Retinal pigment epithelial cell (primary cell): ENCODE data around the gene SAMD13.

ENCODE experiments used
- DNase-seq: peaks from one replicate; pipeline ENCODE4 v3.0.0-alpha.2; 2010; ENCODE audit warnings: low read depth
- H3K4me3 ChIP-seq: 2 replicates; pipeline ENCODE4 v1.5.1; 2011; ENCODE audit warnings: mild to moderate bottlenecking, low read length, control low read depth, moderate library complexity
- TF ChIP-seq, protein P1 (sequence below): conservative IDR thresholded peaks from 2 replicates; pipeline ENCODE4 v1.5.1; 2011; ENCODE audit warnings: low read depth, low read length, control low read depth, inconsistent platforms

Gene SAMD13

DNA sequence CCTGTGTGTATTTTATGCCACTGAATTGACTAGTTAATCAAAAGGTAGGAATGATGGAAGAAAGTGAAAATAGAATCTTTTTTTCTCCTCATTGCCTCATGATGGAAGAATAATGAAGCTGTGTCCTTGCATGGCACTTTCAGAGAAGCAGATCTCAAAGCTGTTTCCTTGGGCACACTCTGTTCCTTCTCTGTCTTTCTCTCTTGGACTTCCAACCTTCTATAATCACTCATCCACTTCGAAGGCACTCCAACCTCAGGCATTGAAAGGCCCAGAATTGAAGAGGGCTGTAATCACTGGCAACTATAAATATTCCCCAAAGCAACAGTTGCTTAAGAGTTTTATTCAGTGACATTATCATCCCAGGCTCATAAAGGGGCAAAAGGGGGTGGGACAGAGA lies 65.7 kb downstream of the SAMD13 start:
- no peak overlapping the region for H3K4me3 ChIP-seq
- TF ChIP-seq, protein P1, sequence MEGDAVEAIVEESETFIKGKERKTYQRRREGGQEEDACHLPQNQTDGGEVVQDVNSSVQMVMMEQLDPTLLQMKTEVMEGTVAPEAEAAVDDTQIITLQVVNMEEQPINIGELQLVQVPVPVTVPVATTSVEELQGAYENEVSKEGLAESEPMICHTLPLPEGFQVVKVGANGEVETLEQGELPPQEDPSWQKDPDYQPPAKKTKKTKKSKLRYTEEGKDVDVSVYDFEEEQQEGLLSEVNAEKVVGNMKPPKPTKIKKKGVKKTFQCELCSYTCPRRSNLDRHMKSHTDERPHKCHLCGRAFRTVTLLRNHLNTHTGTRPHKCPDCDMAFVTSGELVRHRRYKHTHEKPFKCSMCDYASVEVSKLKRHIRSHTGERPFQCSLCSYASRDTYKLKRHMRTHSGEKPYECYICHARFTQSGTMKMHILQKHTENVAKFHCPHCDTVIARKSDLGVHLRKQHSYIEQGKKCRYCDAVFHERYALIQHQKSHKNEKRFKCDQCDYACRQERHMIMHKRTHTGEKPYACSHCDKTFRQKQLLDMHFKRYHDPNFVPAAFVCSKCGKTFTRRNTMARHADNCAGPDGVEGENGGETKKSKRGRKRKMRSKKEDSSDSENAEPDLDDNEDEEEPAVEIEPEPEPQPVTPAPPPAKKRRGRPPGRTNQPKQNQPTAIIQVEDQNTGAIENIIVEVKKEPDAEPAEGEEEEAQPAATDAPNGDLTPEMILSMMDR: no peak
- no peak for DNase-seq

GRCh38 chr1:84368441-84368840 lies 66.9 kb downstream of the SAMD13 start:
- TF ChIP-seq, protein P1: no peak
- DNase-seq: no peak
- H3K4me3 ChIP-seq: no peak overlapping the region

DNA sequence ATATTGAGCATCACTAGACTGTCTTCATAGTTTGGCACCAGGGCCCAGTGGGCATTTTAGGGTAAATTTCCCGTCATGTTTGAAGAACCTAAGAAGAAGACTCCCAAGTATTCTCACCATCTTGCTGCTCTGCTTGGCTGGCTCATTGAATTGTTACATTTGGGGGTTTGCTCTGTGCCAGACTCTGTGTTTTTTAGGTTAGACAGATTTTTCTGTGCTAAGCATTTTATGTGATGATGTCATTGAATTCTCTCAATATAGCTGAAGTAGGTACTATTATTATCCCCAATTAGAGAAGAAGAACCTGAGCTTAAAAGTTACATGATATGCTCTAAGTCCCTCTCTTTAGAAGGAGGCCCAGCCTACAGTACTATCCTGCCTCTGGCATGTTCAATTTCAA lies 68.8 kb downstream of the SAMD13 start:
- TF ChIP-seq, protein P1: no peak
- H3K4me3 ChIP-seq: no peak overlapping the region
- DNase-seq: no peak

DNA sequence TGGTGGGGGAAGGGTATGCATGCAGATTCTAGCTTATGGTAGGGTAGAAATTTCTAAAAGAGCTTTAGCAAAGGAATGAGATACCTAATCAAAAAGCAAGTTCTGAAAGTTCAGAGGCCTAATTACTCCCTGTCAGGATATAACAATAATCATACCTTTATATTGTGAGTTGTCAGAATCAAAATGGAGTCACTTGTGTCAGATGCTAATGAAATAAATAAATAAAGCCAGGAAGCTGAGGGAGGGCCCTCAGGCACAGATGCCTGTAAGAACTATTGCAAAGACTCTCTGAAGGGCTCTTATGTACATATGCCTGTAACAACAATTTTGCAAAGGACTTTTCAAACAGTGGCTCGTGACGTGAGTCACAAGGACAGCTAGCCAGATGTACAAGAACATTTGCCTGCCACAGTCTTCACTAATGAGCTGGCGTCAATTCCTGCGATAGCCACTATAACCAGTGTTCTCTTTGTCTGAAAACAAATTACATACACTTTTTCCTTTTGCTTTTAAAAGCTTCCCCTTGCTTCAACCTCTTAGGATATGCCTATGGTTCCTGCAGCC lies 69.4 kb downstream of the SAMD13 start:
- no peak overlapping the region for H3K4me3 ChIP-seq
- TF ChIP-seq, protein P1: no peak
- DNase-seq: peak; percentile 60

GRCh38 chr1:84373436-84374141 lies 72.1 kb downstream of the SAMD13 start:
- H3K4me3 ChIP-seq: no peak overlapping the region
- TF ChIP-seq, protein P1: no peak
- DNase-seq: no peak

- TF ChIP-seq, protein P1: no peak
- DNase-seq: no peak
- no peak overlapping the region for H3K4me3 ChIP-seq
Observed at GRCh38 chr1:84374991-84375696, 73.6 kb downstream of the SAMD13 start.
